ENCODE data around the gene SORCS3.

GRCh38 chr10:105150259-105150880 is 509.3 kb downstream of the SORCS3 start:
- TF ChIP-seq CTCF (IDR thresholded peaks at IDR 0.05 in 4 of 5, conservative IDR thresholded peaks at IDR 0.05 in 1 of 5) (no peak), POLR2A (IDR thresholded peaks at IDR 0.05) (no peak)
